Hepatocyte (in vitro differentiated cells): ENCODE measurements around the gene AJUBA.

Experiments used
- EZH2phosphoT487 ChIP-seq: fragments of 200-600 bp; sonication (generic); IDR thresholded peaks from one replicate; pipeline ENCODE4 v1.6.1; 2018; ENCODE audit warnings: antibody characterized with exemption, mild to moderate bottlenecking, low read depth, moderate library complexity; ENCODE audit not compliant: unreplicated experiment, severe bottlenecking
- TF ChIP-seq, protein P1 (sequence below): fragments of 200-600 bp; sonication (generic); IDR thresholded peaks from 2 replicates; pipeline ENCODE4 v1.5.1; 2016; ENCODE audit warnings: antibody characterized with exemption, mild to moderate bottlenecking; ENCODE audit not compliant: poor library complexity

DNA sequence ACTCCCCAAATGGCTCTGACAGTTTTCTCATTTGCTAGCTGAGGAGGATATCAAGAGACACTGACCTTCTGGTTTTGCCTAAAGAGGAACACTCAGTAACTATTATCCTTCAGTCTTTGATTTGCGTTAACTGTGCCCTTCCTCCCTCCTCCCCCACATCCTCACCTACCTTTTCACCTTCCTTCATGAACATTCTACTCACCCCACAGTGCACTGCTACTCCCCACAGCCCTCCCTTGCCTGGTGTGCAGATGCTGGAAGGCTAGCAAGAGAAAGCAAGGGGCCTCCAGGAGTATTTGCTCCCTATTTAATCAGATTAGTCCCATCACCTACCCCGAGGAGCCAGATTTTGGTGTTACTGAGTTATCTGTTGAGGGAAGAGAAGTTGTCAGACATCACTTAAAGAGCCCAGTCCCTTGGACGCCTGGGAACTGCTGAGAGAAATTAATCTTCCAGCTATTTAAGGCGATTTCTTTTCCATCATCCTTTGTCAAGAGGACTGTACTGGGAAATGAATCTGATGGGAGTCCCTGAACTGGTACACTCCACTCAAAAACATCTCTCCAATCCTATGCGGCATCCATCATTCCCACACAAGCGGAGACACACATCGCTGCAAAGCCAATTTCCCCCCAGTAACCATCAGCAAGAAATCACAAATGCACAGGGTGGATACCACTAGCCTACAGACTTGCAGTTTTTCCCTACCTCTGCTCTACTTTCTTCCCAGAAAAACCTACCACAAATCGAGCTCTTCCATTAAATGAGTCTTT, 40.9 kb upstream of the AJUBA start:
- TF ChIP-seq, protein P1, sequence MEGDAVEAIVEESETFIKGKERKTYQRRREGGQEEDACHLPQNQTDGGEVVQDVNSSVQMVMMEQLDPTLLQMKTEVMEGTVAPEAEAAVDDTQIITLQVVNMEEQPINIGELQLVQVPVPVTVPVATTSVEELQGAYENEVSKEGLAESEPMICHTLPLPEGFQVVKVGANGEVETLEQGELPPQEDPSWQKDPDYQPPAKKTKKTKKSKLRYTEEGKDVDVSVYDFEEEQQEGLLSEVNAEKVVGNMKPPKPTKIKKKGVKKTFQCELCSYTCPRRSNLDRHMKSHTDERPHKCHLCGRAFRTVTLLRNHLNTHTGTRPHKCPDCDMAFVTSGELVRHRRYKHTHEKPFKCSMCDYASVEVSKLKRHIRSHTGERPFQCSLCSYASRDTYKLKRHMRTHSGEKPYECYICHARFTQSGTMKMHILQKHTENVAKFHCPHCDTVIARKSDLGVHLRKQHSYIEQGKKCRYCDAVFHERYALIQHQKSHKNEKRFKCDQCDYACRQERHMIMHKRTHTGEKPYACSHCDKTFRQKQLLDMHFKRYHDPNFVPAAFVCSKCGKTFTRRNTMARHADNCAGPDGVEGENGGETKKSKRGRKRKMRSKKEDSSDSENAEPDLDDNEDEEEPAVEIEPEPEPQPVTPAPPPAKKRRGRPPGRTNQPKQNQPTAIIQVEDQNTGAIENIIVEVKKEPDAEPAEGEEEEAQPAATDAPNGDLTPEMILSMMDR, result no peak
- TF ChIP-seq EZH2phosphoT487, result no peak
